Measurements from ENCODE around the gene ALKBH8. TPM values are rescaled to one million over a fixed set of nuclear protein-coding genes. Genes with fewer than 3 reads are reported as not detected.
A peak's percentile ranks its signal among the peaks of the same experiment; 100 is the strongest.
"Not testable (repeated sequence)": the region's sequence is repeated elsewhere in the genome, so short reads cannot be mapped to it uniquely, and the experiment has no call there.

The ALKBH8 gene
- polyA plus RNA-seq, 1 experiment: 7.3 TPM

DNA sequence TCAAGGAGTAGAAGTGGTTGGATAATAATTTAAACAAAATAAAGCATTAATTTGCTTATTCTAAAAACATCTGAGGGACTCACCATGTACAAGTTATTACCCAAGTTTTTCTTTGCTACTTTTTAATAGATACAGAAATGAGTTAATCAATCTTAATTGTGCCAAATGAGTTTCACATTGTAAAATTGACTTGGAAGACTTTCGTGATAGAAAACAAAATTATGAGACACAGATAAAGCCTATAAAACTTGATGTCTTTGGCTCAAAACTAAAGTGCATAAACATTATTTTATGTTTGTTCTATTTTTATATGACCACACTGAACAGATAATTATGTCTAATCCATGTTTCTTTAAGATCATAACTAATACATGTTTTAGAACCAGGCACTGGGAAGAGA is 97.8 kb downstream of the ALKBH8 start:
- Histone ChIP-seq H3K27ac (ENCODE audit: low read depth, low read length) (no peak overlapping the region), H3K4me3 (ENCODE audit: low read depth, low read length) (no peak overlapping the region), H3K9me3 (ENCODE audit: control insufficient read depth, insufficient read depth, low read length) (no peaks in the 10 kb centered on the region), H3K27me3 (ENCODE audit: control insufficient read depth, insufficient read depth, low read length) (peaks cover under 1% of the 10 kb centered on the region)
- CTCF ChIA-PET: no interaction called here
- POLR2A ChIA-PET: no interaction called here
- DNase-seq (ENCODE audit: low read depth, low spot score): no peak
- TF ChIP-seq, protein P1, sequence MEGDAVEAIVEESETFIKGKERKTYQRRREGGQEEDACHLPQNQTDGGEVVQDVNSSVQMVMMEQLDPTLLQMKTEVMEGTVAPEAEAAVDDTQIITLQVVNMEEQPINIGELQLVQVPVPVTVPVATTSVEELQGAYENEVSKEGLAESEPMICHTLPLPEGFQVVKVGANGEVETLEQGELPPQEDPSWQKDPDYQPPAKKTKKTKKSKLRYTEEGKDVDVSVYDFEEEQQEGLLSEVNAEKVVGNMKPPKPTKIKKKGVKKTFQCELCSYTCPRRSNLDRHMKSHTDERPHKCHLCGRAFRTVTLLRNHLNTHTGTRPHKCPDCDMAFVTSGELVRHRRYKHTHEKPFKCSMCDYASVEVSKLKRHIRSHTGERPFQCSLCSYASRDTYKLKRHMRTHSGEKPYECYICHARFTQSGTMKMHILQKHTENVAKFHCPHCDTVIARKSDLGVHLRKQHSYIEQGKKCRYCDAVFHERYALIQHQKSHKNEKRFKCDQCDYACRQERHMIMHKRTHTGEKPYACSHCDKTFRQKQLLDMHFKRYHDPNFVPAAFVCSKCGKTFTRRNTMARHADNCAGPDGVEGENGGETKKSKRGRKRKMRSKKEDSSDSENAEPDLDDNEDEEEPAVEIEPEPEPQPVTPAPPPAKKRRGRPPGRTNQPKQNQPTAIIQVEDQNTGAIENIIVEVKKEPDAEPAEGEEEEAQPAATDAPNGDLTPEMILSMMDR (IDR thresholded peaks at IDR 0.05; ENCODE audit: low read depth, low read length): no peak

DNA sequence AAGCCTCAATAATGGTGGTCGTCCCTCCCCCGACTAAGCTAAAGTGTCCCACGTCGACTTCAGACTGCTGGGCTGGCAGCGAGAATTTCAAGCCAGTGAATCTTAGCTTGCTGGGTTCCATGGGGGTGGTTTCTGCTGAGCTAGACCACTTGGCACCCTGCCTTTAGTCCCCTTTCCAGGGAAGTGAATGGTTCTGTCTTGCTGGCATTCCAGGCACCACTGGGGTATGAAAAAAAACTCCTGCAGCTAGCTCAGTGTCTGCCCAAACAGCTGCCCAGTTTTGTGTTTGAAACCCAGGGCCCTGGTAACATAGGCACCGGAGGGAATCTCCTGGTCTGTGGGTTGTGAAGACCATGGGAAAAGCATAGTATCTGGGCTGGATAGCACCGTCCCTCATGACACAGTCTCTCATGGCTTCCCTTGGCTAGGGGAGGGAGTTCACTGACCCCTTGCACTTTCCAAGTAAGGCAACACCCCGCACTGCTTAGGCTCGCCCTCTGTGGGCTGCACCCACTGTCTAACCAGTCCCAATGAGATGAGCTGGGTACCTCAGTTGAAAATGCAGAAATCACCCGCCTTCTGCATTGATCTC is 99.2 kb downstream of the ALKBH8 start:
- POLR2A ChIA-PET; H3K9me3 ChIP-seq (ENCODE audit: control insufficient read depth, insufficient read depth, low read length); H3K27ac ChIP-seq (ENCODE audit: low read depth, low read length); CTCF ChIA-PET; H3K27me3 ChIP-seq (ENCODE audit: control insufficient read depth, insufficient read depth, low read length); DNase-seq (ENCODE audit: low read depth, low spot score); H3K4me3 ChIP-seq (ENCODE audit: low read depth, low read length): not testable (repeated sequence)

DNA sequence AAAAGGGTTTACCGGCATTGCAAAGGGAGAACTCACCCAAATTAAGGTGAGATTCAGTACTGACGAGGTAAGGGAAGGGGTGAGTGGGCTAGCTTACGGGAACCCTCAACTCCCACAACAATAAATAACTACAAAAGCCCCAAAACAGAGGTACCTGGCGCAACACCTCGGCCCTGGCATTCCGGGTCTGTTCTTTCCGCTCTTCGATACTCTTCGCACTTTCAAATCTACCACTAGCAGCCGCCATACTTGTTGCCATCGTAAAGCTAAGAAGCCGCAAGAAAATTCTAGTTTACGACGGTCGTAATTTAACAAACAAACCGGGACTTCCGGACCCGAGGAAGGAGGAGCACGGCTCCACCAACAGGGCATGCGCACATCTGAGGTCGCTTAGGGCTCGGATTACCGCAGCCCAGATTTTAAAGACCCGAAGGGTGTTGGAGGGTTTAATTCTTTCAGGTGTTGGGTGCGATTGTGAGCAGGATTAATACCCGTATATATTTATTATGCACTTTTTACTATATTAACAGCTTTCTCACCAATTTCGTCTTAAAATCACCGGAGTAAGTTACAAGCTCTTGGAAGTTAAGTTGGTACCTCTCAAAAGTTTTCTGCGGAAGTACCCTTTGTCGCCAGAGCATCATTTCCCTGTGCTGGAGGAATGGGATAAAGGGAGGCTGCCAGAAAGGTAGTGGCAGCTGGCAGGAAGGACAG is 107.8 kb downstream of the ALKBH8 start, which contains the start of gene CWF19L2:
TSS of gene CWF19L2 (minus strand) at position 268 of the 714 bp plus-strand sequence. CDS start at position 259, 9 bp downstream.
- TF ChIP-seq, protein P1 (IDR thresholded peaks at IDR 0.05; ENCODE audit: low read depth, low read length): no peak
- Histone ChIP-seq H3K9me3 (ENCODE audit: control insufficient read depth, insufficient read depth, low read length) (no peaks in the 10 kb centered on the region), H3K27me3 (ENCODE audit: control insufficient read depth, insufficient read depth, low read length) (no peaks in the 10 kb centered on the region), H3K27ac (ENCODE audit: low read depth, low read length) (no peak within 1 kb of the TSS), H3K4me3 (ENCODE audit: low read depth, low read length) (peak within 1 kb of the TSS; percentile 83)
- ChIA-PET CTCF (interaction anchor here (0.5 to 2.3 kb wide), 4 partner anchors 106 to 426 kb away, joined by 3 to 11 read pairs (median 6); no protein-coding TSS in a partner anchor), POLR2A (no interaction called here)
- DNase-seq (ENCODE audit: low read depth, low spot score): peak; percentile 89

DNA sequence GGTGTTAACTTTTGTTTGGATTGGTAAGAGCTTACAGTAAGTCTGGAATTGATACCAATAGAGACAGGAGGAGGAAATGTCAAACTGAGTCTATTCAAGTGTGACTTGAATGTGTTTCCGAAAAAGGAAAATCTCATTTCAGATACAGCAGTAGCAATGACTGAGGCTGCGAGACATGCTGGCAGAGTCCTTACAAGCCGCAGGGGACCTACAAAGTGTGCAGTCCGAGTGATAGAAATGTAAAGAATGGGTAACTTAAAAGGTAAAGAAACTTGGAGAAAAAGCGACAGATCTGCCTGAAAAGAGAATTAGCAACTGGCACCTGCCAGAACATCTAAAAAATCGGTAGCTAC is 108.4 kb downstream of the ALKBH8 start:
- no peak overlapping the region for H3K27ac ChIP-seq (ENCODE audit: low read depth, low read length)
- ChIA-PET CTCF (interaction anchor here (1.9 to 2.3 kb wide), 3 partner anchors 106 to 314 kb away, joined by 6 to 11 read pairs (median 6); no protein-coding TSS in a partner anchor), POLR2A (no interaction called here)
- H3K27me3 ChIP-seq (ENCODE audit: control insufficient read depth, insufficient read depth, low read length): no peaks in the 10 kb centered on the region
- no peak for DNase-seq (ENCODE audit: low read depth, low spot score)
- H3K9me3 ChIP-seq (ENCODE audit: control insufficient read depth, insufficient read depth, low read length): no peaks in the 10 kb centered on the region
- TF ChIP-seq, protein P1 (IDR thresholded peaks at IDR 0.05; ENCODE audit: low read depth, low read length): no peak
- peak overlapping the region; percentile 83 for H3K4me3 ChIP-seq (ENCODE audit: low read depth, low read length)

DNA sequence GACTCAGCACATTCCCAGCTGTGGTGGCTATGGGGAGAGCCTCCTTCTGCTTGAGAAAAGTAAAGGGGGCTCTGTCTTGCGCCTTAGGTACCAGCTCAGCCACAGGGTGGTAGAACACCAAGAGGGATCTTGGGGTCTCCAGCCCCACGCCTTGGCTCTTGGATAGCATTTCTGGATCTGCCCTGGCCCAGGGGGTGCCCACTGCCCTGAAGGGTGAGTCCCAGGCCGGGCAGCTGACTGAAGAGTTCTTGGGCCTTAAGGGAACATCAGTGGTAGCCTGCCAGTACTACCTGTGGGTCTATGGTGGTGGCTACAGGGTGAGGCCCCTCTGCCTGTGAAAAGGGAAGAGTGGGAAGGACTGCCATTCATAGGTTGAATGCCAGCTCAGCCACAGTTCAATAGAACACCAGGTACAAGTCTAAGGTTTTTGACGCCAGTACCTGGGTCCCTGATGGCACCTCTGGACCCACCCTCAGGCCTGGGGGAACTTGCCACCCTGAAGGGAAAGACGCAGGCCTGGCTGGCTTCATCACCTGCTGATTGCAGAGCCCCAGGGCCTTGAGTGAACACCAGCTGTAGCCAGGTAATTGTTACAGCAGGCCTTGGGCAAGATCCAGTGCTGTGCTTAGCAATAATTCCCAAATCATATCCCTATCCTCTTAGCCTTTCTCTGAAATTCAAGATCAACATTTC is 111.8 kb downstream of the ALKBH8 start:
- no peak for DNase-seq (ENCODE audit: low read depth, low spot score)
- no peaks in the 10 kb centered on the region for H3K27me3 ChIP-seq (ENCODE audit: control insufficient read depth, insufficient read depth, low read length)
- POLR2A ChIA-PET: no interaction called here
- H3K27ac ChIP-seq (ENCODE audit: low read depth, low read length): no peak overlapping the region
- no peak overlapping the region for H3K4me3 ChIP-seq (ENCODE audit: low read depth, low read length)
- TF ChIP-seq, protein P1 (IDR thresholded peaks at IDR 0.05; ENCODE audit: low read depth, low read length): no peak
- CTCF ChIA-PET: no interaction called here
- H3K9me3 ChIP-seq (ENCODE audit: control insufficient read depth, insufficient read depth, low read length): no peaks in the 10 kb centered on the region

Other genes starting within 250 kb of the ALKBH8 start
- 3.4 and 4.7 TPM in 2 replicates for gene CWF19L2, start 107.9 kb downstream of the ALKBH8 start, polyA plus RNA-seq (2011; rRNA removed)
- 0.05 and 0.06 TPM in 2 replicates for gene ELMOD1, start 25.4 kb upstream of the ALKBH8 start, polyA plus RNA-seq (2011; rRNA removed)
- gene SLN, start 146.3 kb upstream of the ALKBH8 start, polyA plus RNA-seq (2011; rRNA removed): not detected in 2 replicates